PC-3 (cell line): Measurements from ENCODE around the gene SFI1. TPM values are rescaled to one million over a fixed set of nuclear protein-coding genes. Genes with fewer than 3 reads are reported as not detected.

ENCODE experiments used
- ATAC-seq: fragments of 200-7000 bp; cut with Tn5 transposase; 2 replicates; pipeline ENCODE4 v1.9.1; 2020; ENCODE audit warnings: mild to moderate bottlenecking, moderate library complexity
- BruUV-seq: library from RNA; stranded (reverse); fragments of 400-500 nt; replicated peaks from 2 replicates; lab custom pipeline; 2021; lab: Mats Ljungman, UMichigan
- CTCF ChIA-PET: fragments of 300-600 bp; sonication (Branson Sonifier 250); formaldehyde crosslinking; loops from one replicate; lab custom pipeline; 2022; ENCODE audit warnings: antibody characterized with exemption; lab: Charles Lee
- POLR2A ChIA-PET: fragments of 300-600 bp; sonication (Branson Sonifier 250); formaldehyde crosslinking; loops from one replicate; lab custom pipeline; 2022; ENCODE audit warnings: antibody characterized with exemption; ENCODE audit not compliant: unreplicated experiment; lab: Charles Lee
- DNase-seq: peaks from one replicate; pipeline ENCODE4 v3.0.0-alpha.2; 2015
- H2AFZ ChIP-seq: fragments of 300-600 bp; sonication (generic); 2 replicates; pipeline ENCODE4 v1.6.0; 2016; ENCODE audit warnings: antibody characterized with exemption, low read length
- H3F3A ChIP-seq: fragments of 300-600 bp; sonication (generic); one replicate; pipeline ENCODE4 v1.6.0; 2017; ENCODE audit warnings: antibody characterized with exemption, low read length, control low read depth, mild to moderate bottlenecking; ENCODE audit not compliant: unreplicated experiment
- H3K27ac ChIP-seq: fragments of 300-600 bp; sonication (generic); 2 replicates; pipeline ENCODE4 v1.5.1; 2016; ENCODE audit warnings: mild to moderate bottlenecking, low read length
- H3K27me3 ChIP-seq: fragments of 300-600 bp; sonication (generic); 2 replicates; pipeline ENCODE4 v1.6.1; 2016; ENCODE audit warnings: low read length, mixed read lengths
- H3K36me3 ChIP-seq: fragments of 300-600 bp; sonication (generic); 2 replicates; pipeline ENCODE4 v1.6.1; 2016; ENCODE audit warnings: low read depth, mixed run types, low read length, mixed read lengths
- H3K4me1 ChIP-seq: fragments of 300-600 bp; sonication (generic); 2 replicates; pipeline ENCODE4 v1.5.1; 2016; ENCODE audit warnings: low read length; ENCODE audit not compliant: insufficient read depth
- H3K4me2 ChIP-seq: fragments of 300-600 bp; sonication (generic); 2 replicates; pipeline ENCODE4 v1.6.0; 2016; ENCODE audit warnings: low read length
- H3K4me3 ChIP-seq: fragments of 300-600 bp; sonication (generic); 2 replicates; pipeline ENCODE4 v1.5.1; 2016; ENCODE audit warnings: mild to moderate bottlenecking, low read length, mixed read lengths
- H3K79me2 ChIP-seq: fragments of 300-600 bp; sonication (generic); 2 replicates; pipeline ENCODE4 v1.6.1; 2017; ENCODE audit warnings: low read length, mixed read lengths
- H3K9ac ChIP-seq: fragments of 300-600 bp; sonication (generic); 2 replicates; pipeline ENCODE4 v1.6.0; 2016; ENCODE audit warnings: mild to moderate bottlenecking, low read length
- H3K9me2 ChIP-seq: fragments of 300-600 bp; sonication (generic); replicated peaks from 2 replicates; pipeline ENCODE4 v1.6.1; 2016; ENCODE audit warnings: mixed run types, low read length, mixed read lengths
- H3K9me3 ChIP-seq: fragments of 300-600 bp; sonication (generic); 2 replicates; pipeline ENCODE4 v1.6.1; 2016; ENCODE audit warnings: low read length, mixed read lengths
- H4K20me1 ChIP-seq: fragments of 300-600 bp; sonication (generic); 2 replicates; pipeline ENCODE4 v1.6.1; 2016; ENCODE audit warnings: low read length, mixed read lengths
- EZH2 ChIP-seq: fragments of 300-600 bp; sonication (generic); IDR thresholded peaks from one replicate; pipeline ENCODE4 v1.6.1; 2017; ENCODE audit warnings: antibody characterized with exemption, mild to moderate bottlenecking, low read length; ENCODE audit not compliant: unreplicated experiment
- EZH2phosphoT487 ChIP-seq: fragments of 300-600 bp; sonication (generic); IDR thresholded peaks from 2 replicates; pipeline ENCODE4 v1.6.1; 2018; ENCODE audit warnings: mild to moderate bottlenecking, antibody characterized with exemption, low read length, borderline replicate concordance
- intact Hi-C: fragments of 100-400 bp; cut with micrococcal nuclease; formaldehyde crosslinking; loops from 2 replicates; pipeline ENCODE4 v1.9.0; 2023
- total RNA-seq: library from RNA; depleted of rRNA; stranded (reverse); fragments of >200 nt; gene quantifications from 2 replicates; pipeline ENCODE4 v1.2.3, GENCODE V29; 2014
- TF ChIP-seq, protein P1 (sequence below): fragments of 300-600 bp; sonication (generic); conservative IDR thresholded peaks from 2 replicates; pipeline ENCODE4 v1.5.1; 2017; ENCODE audit warnings: antibody characterized with exemption, low read depth, mild to moderate bottlenecking, low read length

The SFI1 gene
- total RNA-seq, 1 experiment from 2014 or later: 22.5 TPM

DNA sequence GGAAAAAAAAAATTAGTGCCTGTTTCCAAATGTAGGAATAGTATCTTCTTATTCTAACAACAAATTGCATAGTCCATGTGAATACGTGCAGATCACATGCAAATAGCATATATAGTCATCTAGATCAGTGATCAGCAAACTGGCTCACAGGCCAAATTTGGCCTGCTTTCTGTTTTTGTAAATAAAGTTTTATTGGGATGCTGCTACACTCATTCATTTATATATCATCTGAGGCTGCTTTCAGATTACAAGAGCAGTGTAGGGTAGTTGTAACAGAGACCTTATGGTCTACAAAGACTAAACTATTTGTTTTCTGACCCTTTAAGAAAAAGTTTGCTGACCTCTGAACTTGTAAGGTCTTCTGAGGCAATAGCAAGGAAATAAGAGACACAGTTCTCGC is 65.6 kb downstream of the SFI1 start:
- POLR2A ChIA-PET: no interaction called here
- Histone ChIP-seq H3K9me2 (no peaks in the 10 kb centered on the region), H3K79me2 (no peaks in the 10 kb centered on the region), H3K4me2 (no peak overlapping the region), H3F3A (no peaks in the 10 kb centered on the region), H2AFZ (no peak overlapping the region), H4K20me1 (no peaks in the 10 kb centered on the region), H3K9me3 (no peaks in the 10 kb centered on the region), H3K27ac (no peak overlapping the region), H3K36me3 (no peaks in the 10 kb centered on the region), H3K9ac (no peak overlapping the region), H3K27me3 (no peaks in the 10 kb centered on the region), H3K4me3 (no peak overlapping the region), H3K4me1 (no peaks in the 10 kb centered on the region)
- CTCF ChIA-PET: interaction anchor here (0.6 kb wide), 1 partner anchor 347 kb away, joined by 4 read pairs; no protein-coding TSS in a partner anchor
- ATAC-seq: no peak
- intact Hi-C loops: loop anchor here (1.0 to 2.0 kb wide), 2 partner anchors 40 to 73 kb away; no protein-coding TSS in a partner anchor
- no TSS peak for BruUV-seq
- DNase-seq: no peak
- TF ChIP-seq EZH2 (no peak), EZH2phosphoT487 (no peak)
- TF ChIP-seq, protein P1, sequence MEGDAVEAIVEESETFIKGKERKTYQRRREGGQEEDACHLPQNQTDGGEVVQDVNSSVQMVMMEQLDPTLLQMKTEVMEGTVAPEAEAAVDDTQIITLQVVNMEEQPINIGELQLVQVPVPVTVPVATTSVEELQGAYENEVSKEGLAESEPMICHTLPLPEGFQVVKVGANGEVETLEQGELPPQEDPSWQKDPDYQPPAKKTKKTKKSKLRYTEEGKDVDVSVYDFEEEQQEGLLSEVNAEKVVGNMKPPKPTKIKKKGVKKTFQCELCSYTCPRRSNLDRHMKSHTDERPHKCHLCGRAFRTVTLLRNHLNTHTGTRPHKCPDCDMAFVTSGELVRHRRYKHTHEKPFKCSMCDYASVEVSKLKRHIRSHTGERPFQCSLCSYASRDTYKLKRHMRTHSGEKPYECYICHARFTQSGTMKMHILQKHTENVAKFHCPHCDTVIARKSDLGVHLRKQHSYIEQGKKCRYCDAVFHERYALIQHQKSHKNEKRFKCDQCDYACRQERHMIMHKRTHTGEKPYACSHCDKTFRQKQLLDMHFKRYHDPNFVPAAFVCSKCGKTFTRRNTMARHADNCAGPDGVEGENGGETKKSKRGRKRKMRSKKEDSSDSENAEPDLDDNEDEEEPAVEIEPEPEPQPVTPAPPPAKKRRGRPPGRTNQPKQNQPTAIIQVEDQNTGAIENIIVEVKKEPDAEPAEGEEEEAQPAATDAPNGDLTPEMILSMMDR: no peak

DNA sequence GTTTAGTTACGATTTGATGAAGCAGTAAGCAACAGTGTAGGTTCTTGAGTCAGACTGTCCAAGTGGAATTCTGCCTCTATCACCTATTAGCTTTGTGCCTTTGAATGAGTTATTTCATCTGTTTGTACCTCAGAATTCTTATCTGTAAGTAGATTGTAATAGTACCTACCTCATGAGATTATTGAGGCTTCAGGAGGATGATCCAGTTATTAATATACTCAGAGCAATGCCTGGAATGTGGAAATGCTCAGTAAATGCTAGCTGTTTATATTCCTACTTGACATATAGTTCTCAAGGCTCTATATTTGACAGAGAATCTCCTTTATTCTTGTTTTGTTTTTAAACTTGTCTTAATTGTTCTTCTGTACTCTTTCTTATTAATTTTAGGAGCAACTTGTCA is 70.1 kb downstream of the SFI1 start:
- H3K27me3 ChIP-seq: no peaks in the 10 kb centered on the region
- H3K9ac ChIP-seq: no peak overlapping the region
- H3K4me2 ChIP-seq: no peak overlapping the region
- H3K79me2 ChIP-seq: no peaks in the 10 kb centered on the region
- H2AFZ ChIP-seq: no peak overlapping the region
- ChIA-PET POLR2A (no interaction called here), CTCF (no interaction called here)
- DNase-seq (no peak), ATAC-seq (no peak)
- BruUV-seq: no TSS peak
- H3F3A ChIP-seq: no peaks in the 10 kb centered on the region
- no peaks in the 10 kb centered on the region for H3K9me3 ChIP-seq
- intact Hi-C loops: no loop called here
- TF ChIP-seq EZH2 (no peak), EZH2phosphoT487 (no peak)
- TF ChIP-seq, protein P1: no peak
- no peaks in the 10 kb centered on the region for H3K9me2 ChIP-seq
- no peak overlapping the region for H3K4me3 ChIP-seq
- H3K27ac ChIP-seq: no peak overlapping the region
- H3K4me1 ChIP-seq: no peaks in the 10 kb centered on the region
- H3K36me3 ChIP-seq: no peaks in the 10 kb centered on the region
- no peaks in the 10 kb centered on the region for H4K20me1 ChIP-seq

DNA sequence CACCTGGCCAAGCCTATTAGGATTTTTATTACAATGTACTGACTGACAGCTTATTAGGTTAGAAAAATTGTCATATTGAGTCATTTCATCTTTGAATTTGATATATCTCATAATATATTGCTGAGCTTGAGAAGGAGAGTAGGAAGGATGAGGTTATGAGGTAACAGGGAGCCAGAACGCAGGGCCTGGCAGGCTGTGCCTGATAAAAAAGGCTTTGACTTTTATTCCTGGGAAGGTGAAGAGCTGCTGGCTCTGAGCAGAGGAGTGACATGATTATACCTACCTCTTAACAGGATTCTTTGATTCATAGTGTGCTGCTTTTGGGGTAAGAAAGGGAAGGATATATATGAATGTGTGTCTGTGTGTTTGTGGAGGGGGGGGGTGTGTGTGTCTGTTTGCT is 70.9 kb downstream of the SFI1 start:
- Histone ChIP-seq H3K27ac (no peak overlapping the region), H3K4me1 (no peaks in the 10 kb centered on the region), H3K4me2 (no peak overlapping the region), H3K36me3 (no peaks in the 10 kb centered on the region), H3K79me2 (no peaks in the 10 kb centered on the region), H2AFZ (no peak overlapping the region), H3K9me2 (no peaks in the 10 kb centered on the region), H3K4me3 (no peak overlapping the region), H4K20me1 (no peaks in the 10 kb centered on the region), H3K9ac (no peak overlapping the region), H3F3A (no peaks in the 10 kb centered on the region), H3K27me3 (no peaks in the 10 kb centered on the region), H3K9me3 (no peaks in the 10 kb centered on the region)
- POLR2A ChIA-PET: no interaction called here
- no peak for DNase-seq
- no peak for ATAC-seq
- intact Hi-C loops: no loop called here
- no peak for TF ChIP-seq EZH2
- no peak for TF ChIP-seq EZH2phosphoT487
- TF ChIP-seq, protein P1: no peak
- CTCF ChIA-PET: no interaction called here
- BruUV-seq: no TSS peak
